HUES64 (cell line): ENCODE results near the gene ATP2B3.

Experiments used
- H3K27ac ChIP-seq: 2 replicates; pipeline ENCODE4 v1.7.0; 2013; ENCODE audit warnings: low read depth, low read length, inconsistent platforms
- H3K27me3 ChIP-seq: 2 replicates; pipeline ENCODE4 v1.6.1; 2013; ENCODE audit warnings: mild to moderate bottlenecking, low read length; ENCODE audit not compliant: insufficient read depth
- H3K36me3 ChIP-seq: 2 replicates; pipeline ENCODE4 v1.6.1; 2013; ENCODE audit warnings: mild to moderate bottlenecking, low read length; ENCODE audit not compliant: insufficient read depth
- H3K4me1 ChIP-seq: 2 replicates; pipeline ENCODE4 v1.6.1; 2013; ENCODE audit warnings: mild to moderate bottlenecking, low read length, moderate library complexity; ENCODE audit not compliant: insufficient read depth
- H3K4me3 ChIP-seq: 2 replicates; pipeline ENCODE4 v1.5.1; 2013; ENCODE audit warnings: mild to moderate bottlenecking, low read length, moderate library complexity
- H3K9ac ChIP-seq: 2 replicates; pipeline ENCODE4 v1.6.1; 2013; ENCODE audit warnings: mild to moderate bottlenecking, low read depth, low read length
- H3K9me3 ChIP-seq: 2 replicates; pipeline ENCODE4 v1.6.1; 2013; ENCODE audit warnings: low read depth, low read length; ENCODE audit not compliant: insufficient read depth
- WGBS: fragments of 150-250, 120-280 bp; methylation state at CpG from one replicate; pipeline ENCODE4 v1.1.7; 2013; ENCODE audit warnings: missing lambda C conversion rate; 5-methylcytosine and 5-hydroxymethylcytosine counted together

ATP2B3 gene

GRCh38 chrX:153522259-153522658, 4.8 kb downstream of the ATP2B3 start:
- peaks cover 27% of the 10 kb centered on the region for H3K27me3 ChIP-seq
- H3K9me3 ChIP-seq = no peaks in the 10 kb centered on the region

GRCh38 chrX:153523269-153523668, 5.8 kb downstream of the ATP2B3 start:
- H3K36me3 ChIP-seq = no peaks in the 10 kb centered on the region
- 97% methylated on average over 4 of the region's 7 CpGs for WGBS
- peaks cover 18% of the 10 kb centered on the region for H3K27me3 ChIP-seq
- no peak overlapping the region for H3K4me3 ChIP-seq
- H3K9ac ChIP-seq = no peak overlapping the region
- H3K27ac ChIP-seq = no peak overlapping the region
- H3K4me1 ChIP-seq = no peaks in the 10 kb centered on the region
- no peaks in the 10 kb centered on the region for H3K9me3 ChIP-seq

More at GRCh38 chrX:153522259-153522658, 4.8 kb downstream of the ATP2B3 start:
- no peak overlapping the region for H3K9ac ChIP-seq
- 74% methylated on average over 12 of the region's 12 CpGs for WGBS
- no peaks in the 10 kb centered on the region for H3K36me3 ChIP-seq
- no peak overlapping the region for H3K27ac ChIP-seq
- H3K4me1 ChIP-seq = no peaks in the 10 kb centered on the region
- no peak overlapping the region for H3K4me3 ChIP-seq

GRCh38 chrX:153524234-153524633, 6.8 kb downstream of the ATP2B3 start:
- Histone ChIP-seq H3K27ac (no peak overlapping the region), H3K9ac (no peak overlapping the region), H3K27me3 (peaks cover 8% of the 10 kb centered on the region), H3K36me3 (no peaks in the 10 kb centered on the region), H3K9me3 (no peaks in the 10 kb centered on the region), H3K4me3 (no peak overlapping the region), H3K4me1 (no peaks in the 10 kb centered on the region)
- 85% methylated on average over 3 of the region's 3 CpGs for WGBS

GRCh38 chrX:153525451-153525850, 8.0 kb downstream of the ATP2B3 start:
- Histone ChIP-seq H3K9me3 (no peaks in the 10 kb centered on the region), H3K27me3 (peaks cover 3% of the 10 kb centered on the region; the same call in 1 of the 2 replicates), H3K4me3 (no peak overlapping the region), H3K4me1 (no peaks in the 10 kb centered on the region), H3K36me3 (no peaks in the 10 kb centered on the region), H3K9ac (no peak overlapping the region), H3K27ac (no peak overlapping the region)
- WGBS = 94% methylated on average over 2 of the region's 6 CpGs

- no peaks in the 10 kb centered on the region for H3K9me3 ChIP-seq
- 87% methylated on average over 7 of the region's 7 CpGs for WGBS
- no peak overlapping the region for H3K4me3 ChIP-seq
- no peak overlapping the region for H3K9ac ChIP-seq
- no peaks in the 10 kb centered on the region for H3K4me1 ChIP-seq
- H3K36me3 ChIP-seq = no peaks in the 10 kb centered on the region
- H3K27me3 ChIP-seq = no peaks in the 10 kb centered on the region
- no peak overlapping the region for H3K27ac ChIP-seq
Observed at GRCh38 chrX:153526042-153526441, 8.6 kb downstream of the ATP2B3 start.

GRCh38 chrX:153526801-153527200, 9.4 kb downstream of the ATP2B3 start:
- Histone ChIP-seq H3K9ac (no peak overlapping the region), H3K4me1 (no peaks in the 10 kb centered on the region), H3K9me3 (no peaks in the 10 kb centered on the region), H3K27me3 (no peaks in the 10 kb centered on the region), H3K4me3 (no peak overlapping the region), H3K27ac (no peak overlapping the region), H3K36me3 (no peaks in the 10 kb centered on the region)
- 94% methylated on average over 10 of the region's 10 CpGs for WGBS

- Histone ChIP-seq H3K4me3 (no peak overlapping the region), H3K27me3 (no peaks in the 10 kb centered on the region), H3K9me3 (no peaks in the 10 kb centered on the region), H3K9ac (no peak overlapping the region), H3K27ac (no peak overlapping the region), H3K4me1 (no peaks in the 10 kb centered on the region), H3K36me3 (no peaks in the 10 kb centered on the region)
- WGBS = 92% methylated on average over 15 of the region's 15 CpGs
Observed at GRCh38 chrX:153527208-153527607, 9.8 kb downstream of the ATP2B3 start.

GRCh38 chrX:153530411-153531129, 13.1 kb downstream of the ATP2B3 start:
- Histone ChIP-seq H3K9ac (no peak overlapping the region), H3K4me3 (no peak overlapping the region), H3K27me3 (no peaks in the 10 kb centered on the region), H3K27ac (no peak overlapping the region), H3K4me1 (no peaks in the 10 kb centered on the region), H3K9me3 (no peaks in the 10 kb centered on the region), H3K36me3 (no peaks in the 10 kb centered on the region)
- WGBS = 82% methylated on average over 18 of the region's 20 CpGs

- H3K4me3 ChIP-seq = no peak overlapping the region
- H3K27me3 ChIP-seq = no peaks in the 10 kb centered on the region
- H3K9ac ChIP-seq = no peak overlapping the region
- H3K36me3 ChIP-seq = no peaks in the 10 kb centered on the region
- no peaks in the 10 kb centered on the region for H3K4me1 ChIP-seq
- no peak overlapping the region for H3K27ac ChIP-seq
- H3K9me3 ChIP-seq = no peaks in the 10 kb centered on the region
- 87% methylated on average over 15 of the region's 15 CpGs for WGBS
Observed at GRCh38 chrX:153533091-153533490, 15.6 kb downstream of the ATP2B3 start.

- H3K36me3 ChIP-seq = no peaks in the 10 kb centered on the region
- H3K9me3 ChIP-seq = no peaks in the 10 kb centered on the region
- no peak overlapping the region for H3K9ac ChIP-seq
- no peak overlapping the region for H3K27ac ChIP-seq
- no peak overlapping the region for H3K4me3 ChIP-seq
- no peaks in the 10 kb centered on the region for H3K27me3 ChIP-seq
- H3K4me1 ChIP-seq = no peaks in the 10 kb centered on the region
- WGBS = 90% methylated on average over 10 of the region's 11 CpGs
Observed at GRCh38 chrX:153537080-153537479, 19.6 kb downstream of the ATP2B3 start.

GRCh38 chrX:153537526-153538295, 20.3 kb downstream of the ATP2B3 start:
- Histone ChIP-seq H3K4me1 (no peaks in the 10 kb centered on the region), H3K36me3 (no peaks in the 10 kb centered on the region), H3K9ac (no peak overlapping the region), H3K9me3 (no peaks in the 10 kb centered on the region), H3K4me3 (no peak overlapping the region), H3K27me3 (no peaks in the 10 kb centered on the region), H3K27ac (no peak overlapping the region)
- WGBS = 84% methylated on average over 26 of the region's 26 CpGs
